ENCODE measurements around the gene CLDN20. TPM values are rescaled to one million over a fixed set of nuclear protein-coding genes. Genes with fewer than 3 reads are reported as not detected.

The CLDN20 gene
- total and polyA plus RNA-seq, 2 of the 8 experiments (the other 6 are each of a cell fraction or from before 2014, with no cell fraction given), result not detected

- Histone ChIP-seq H3K56ac (replicated peaks; ENCODE audit: insufficient read length, low read depth, low read length) (no peak overlapping the region), H2AK5ac (ENCODE audit: low read depth, low read length) (no peak overlapping the region), H4K8ac (ENCODE audit: extremely low read depth, insufficient read depth, low read length) (no peak overlapping the region), H3K4ac (replicated peaks; ENCODE audit: insufficient read length, low read depth, low read length) (no peak overlapping the region), H3K9me3 (ENCODE audit: insufficient read depth in 2 of 2, low read depth in 1 of 2, low read length in 1 of 2) (peaks cover 8 to 17% of the 10 kb centered on the region in 2 experiments), H3K9ac (replicated peaks in 1 of 4; ENCODE audit: extremely low read depth in 1 of 4, low read depth in 3 of 4, low read length in 3 of 4) (no peak overlapping the region), H2BK15ac (ENCODE audit: low read length) (no peak overlapping the region), H3K79me1 (ENCODE audit: low read depth, low read length) (no peaks in the 10 kb centered on the region), H3K27me3 (replicated peaks in 1 of 4; ENCODE audit: control insufficient read depth in 3 of 4, extremely low read depth in 1 of 4, insufficient read depth in 3 of 4, low read length in 3 of 4) (no peaks in the 10 kb centered on the region), H2BK5ac (ENCODE audit: low read depth, low read length) (no peak overlapping the region), H3K4me3 (ENCODE audit: extremely low read depth in 1 of 4, insufficient read depth in 2 of 4, low read depth in 3 of 4, low read length in 4 of 4) (no peak overlapping the region), H3K79me2 (ENCODE audit: control insufficient read depth in 1 of 2, insufficient read depth in 2 of 2, low read length in 2 of 2) (no peaks in the 10 kb centered on the region), H3K27ac (ENCODE audit: low read depth, low read length) (no peak overlapping the region), H3K23me2 (ENCODE audit: low read depth, low read length) (no peaks in the 10 kb centered on the region), H3K18ac (ENCODE audit: extremely low read depth, low read length) (no peak overlapping the region), H4K20me1 (replicated peaks in 1 of 2; ENCODE audit: control insufficient read depth in 1 of 2, insufficient read depth in 2 of 2, low read length in 2 of 2) (no peaks in the 10 kb centered on the region), H4K91ac (replicated peaks; ENCODE audit: insufficient read length, low read length) (no peak overlapping the region), H2BK120ac (replicated peaks; ENCODE audit: low read depth, low read length) (no peak overlapping the region), H2BK20ac (ENCODE audit: low read length) (no peak overlapping the region), H3K14ac (ENCODE audit: insufficient read length) (no peak overlapping the region), H2BK12ac (ENCODE audit: low read depth, low read length) (no peak overlapping the region), H3K23ac (ENCODE audit: insufficient read length) (no peak overlapping the region), H2AFZ (ENCODE audit: low read length) (no peak overlapping the region), H4K5ac (ENCODE audit: insufficient read length, low read depth, low read length) (no peak overlapping the region), H3K4me2 (ENCODE audit: insufficient read depth in 1 of 2, low read depth in 2 of 2, low read length in 2 of 2) (no peak overlapping the region), H3K36me3 (ENCODE audit: control insufficient read depth in 2 of 4, insufficient read depth in 4 of 4, low read length in 3 of 4) (peaks cover 0 to 3% (median 0%) of the 10 kb centered on the region in 4 experiments; a peak in 1 of 8 replicates), H3K4me1 (replicated peaks in 1 of 4; ENCODE audit: control insufficient read depth in 3 of 4, insufficient read depth in 4 of 4, low read length in 3 of 4) (peaks cover 0 to 4% (median 0%) of the 10 kb centered on the region in 4 experiments; a peak in 2 of 7 replicates)
- ChIA-PET POLR2A (ENCODE audit: partially characterized antibody) (interaction anchor here (1.0 to 2.2 kb wide), 5 partner anchors 11 to 33 kb away, joined by 3 to 6 read pairs (median 3); no protein-coding TSS in a partner anchor), CTCF (ENCODE audit: partially characterized antibody) (interaction anchor here (0.7 to 5.6 kb wide), 4 partner anchors 13 to 56 kb away, joined by 3 to 48 read pairs (median 10); no protein-coding TSS in a partner anchor)
- FAIRE-seq (no peak), DNase-seq (ENCODE audit: low read depth in 1 of 2, low spot score in 2 of 2) (no peak)
- WGBS, 2 experiments (ENCODE audit: extremely low coverage in 1 of 2, insufficient coverage in 1 of 2, insufficient read length in 1 of 2, insufficient replicate concordance in 2 of 2, low coverage in 1 of 2, low lambda C conversion rate in 2 of 2, missing lambda C conversion rate in 1 of 2), result 85% methylated on average over 4 of the region's 4 CpGs; no CpG with 5 or more reads in 1 of the 2 experiments
- TF ChIP-seq HDAC6 (IDR thresholded peaks at IDR 0.05; ENCODE audit: low read depth, low read length) (no peak), GABPA (IDR thresholded peaks at IDR 0.05; ENCODE audit: borderline replicate concordance, insufficient read depth, low read length) (no peak), TAF7 (optimal IDR thresholded peaks at IDR 0.05; ENCODE audit: borderline replicate concordance, low read depth, low read length) (no peak), SP4 (IDR thresholded peaks at IDR 0.05; ENCODE audit: low read length) (no peak), KDM1A (IDR thresholded peaks at IDR 0.05; ENCODE audit: borderline replicate concordance, low read length) (no peak), CHD1 (IDR thresholded peaks at IDR 0.05; ENCODE audit: low read depth, low read length) (no peak)
Observed at GRCh38 chr6:155234167-155234566, 29.6 kb upstream of the CLDN20 start.

Measured in H1 (cell line).